Measurements from ENCODE around the gene TREML1.

GRCh38 chr6:41162687-41163418 lies 8.7 kb upstream of the TREML1 start, which contains the start of gene TREM2:
- no peak for TF ChIP-seq CTCF (IDR thresholded peaks at IDR 0.05)
- no peak for TF ChIP-seq POLR2A (IDR thresholded peaks at IDR 0.05)
